Measurements from ENCODE around the gene HPSE2. TPM values are rescaled to one million over a fixed set of nuclear protein-coding genes. Genes with fewer than 3 reads are reported as not detected.

The HPSE2 gene
- total RNA-seq, 4 donors from 2014 or later = 1.1 TPM; not detected in 3

DNA sequence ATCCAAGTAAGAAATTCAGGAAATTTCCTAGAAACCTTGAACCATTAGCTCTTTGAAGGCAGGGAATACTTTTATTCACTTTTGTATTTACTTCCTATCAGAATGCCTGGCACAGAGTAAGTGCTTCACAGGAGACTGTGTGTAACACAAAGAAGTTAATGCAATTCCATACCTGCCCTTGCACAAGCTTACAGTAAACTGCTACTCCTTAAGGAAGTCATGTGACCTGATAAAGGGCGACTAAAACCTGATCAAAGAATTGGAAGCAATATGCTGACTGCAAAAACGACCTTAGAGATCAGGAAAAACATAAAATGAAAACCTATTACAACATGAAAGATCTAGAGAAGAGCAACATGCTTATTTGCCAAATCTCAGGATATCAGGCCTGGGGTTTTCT lies 610.7 kb downstream of the HPSE2 start:
- H3K27me3 ChIP-seq = no peaks in the 10 kb centered on the region
- no peak for DNase-seq
- in situ Hi-C loops (cut with MboI; ENCODE audit: low sequenced_read_pairs in 4 of 4) = loop anchor here in 1 of 4 donors (5.0 kb wide), 1 partner anchor 58 kb away; no protein-coding TSS in a partner anchor
- no peaks in the 10 kb centered on the region for H3K4me1 ChIP-seq
- intact Hi-C loops (cut with DNase I; ENCODE audit: low total_unique reads) = no loop called here
- ATAC-seq = no peak
- TF ChIP-seq, protein P1, sequence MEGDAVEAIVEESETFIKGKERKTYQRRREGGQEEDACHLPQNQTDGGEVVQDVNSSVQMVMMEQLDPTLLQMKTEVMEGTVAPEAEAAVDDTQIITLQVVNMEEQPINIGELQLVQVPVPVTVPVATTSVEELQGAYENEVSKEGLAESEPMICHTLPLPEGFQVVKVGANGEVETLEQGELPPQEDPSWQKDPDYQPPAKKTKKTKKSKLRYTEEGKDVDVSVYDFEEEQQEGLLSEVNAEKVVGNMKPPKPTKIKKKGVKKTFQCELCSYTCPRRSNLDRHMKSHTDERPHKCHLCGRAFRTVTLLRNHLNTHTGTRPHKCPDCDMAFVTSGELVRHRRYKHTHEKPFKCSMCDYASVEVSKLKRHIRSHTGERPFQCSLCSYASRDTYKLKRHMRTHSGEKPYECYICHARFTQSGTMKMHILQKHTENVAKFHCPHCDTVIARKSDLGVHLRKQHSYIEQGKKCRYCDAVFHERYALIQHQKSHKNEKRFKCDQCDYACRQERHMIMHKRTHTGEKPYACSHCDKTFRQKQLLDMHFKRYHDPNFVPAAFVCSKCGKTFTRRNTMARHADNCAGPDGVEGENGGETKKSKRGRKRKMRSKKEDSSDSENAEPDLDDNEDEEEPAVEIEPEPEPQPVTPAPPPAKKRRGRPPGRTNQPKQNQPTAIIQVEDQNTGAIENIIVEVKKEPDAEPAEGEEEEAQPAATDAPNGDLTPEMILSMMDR (IDR thresholded peaks at IDR 0.05 in 4 of 5, conservative IDR thresholded peaks at IDR 0.05 in 1 of 5) = no peak
- TF ChIP-seq POLR2A (IDR thresholded peaks at IDR 0.05) = no peak
- H3K27ac ChIP-seq = no peak overlapping the region
- no peaks in the 10 kb centered on the region for H3K9me3 ChIP-seq
- no peak overlapping the region for H3K4me3 ChIP-seq
- no peaks in the 10 kb centered on the region for H3K36me3 ChIP-seq

DNA sequence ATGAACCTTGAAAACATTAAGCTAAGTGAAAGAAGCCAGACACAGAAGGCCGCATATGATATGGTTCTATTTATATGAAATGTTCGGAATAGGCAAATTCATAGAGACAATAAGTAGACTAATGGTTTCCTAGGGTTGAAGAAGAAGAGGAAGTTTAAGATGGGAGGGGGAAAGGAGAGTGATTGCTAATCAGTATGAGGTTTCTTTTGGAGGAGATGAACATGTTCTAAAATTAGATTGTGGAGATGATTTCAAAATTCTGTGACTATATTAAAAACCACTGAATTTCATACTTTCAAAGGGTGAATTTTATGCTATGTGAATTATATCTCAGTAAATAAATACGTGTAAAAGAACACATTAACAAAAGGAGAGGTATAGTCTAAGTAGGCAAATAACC lies 612.5 kb downstream of the HPSE2 start:
- H3K9me3 ChIP-seq = no peaks in the 10 kb centered on the region
- no peak overlapping the region for H3K27ac ChIP-seq
- ATAC-seq (no peak), DNase-seq (no peak)
- no peaks in the 10 kb centered on the region for H3K27me3 ChIP-seq
- no peaks in the 10 kb centered on the region for H3K36me3 ChIP-seq
- no peaks in the 10 kb centered on the region for H3K4me1 ChIP-seq
- H3K4me3 ChIP-seq = no peak overlapping the region
- TF ChIP-seq POLR2A (IDR thresholded peaks at IDR 0.05) = no peak
- TF ChIP-seq, protein P1 (IDR thresholded peaks at IDR 0.05 in 4 of 5, conservative IDR thresholded peaks at IDR 0.05 in 1 of 5) = no peak
- in situ Hi-C loops (cut with MboI; ENCODE audit: low sequenced_read_pairs in 4 of 4) = loop anchor here in 1 of 4 donors (5.0 kb wide), 1 partner anchor 56 kb away; no protein-coding TSS in a partner anchor
- intact Hi-C loops (cut with DNase I; ENCODE audit: low total_unique reads) = no loop called here

DNA sequence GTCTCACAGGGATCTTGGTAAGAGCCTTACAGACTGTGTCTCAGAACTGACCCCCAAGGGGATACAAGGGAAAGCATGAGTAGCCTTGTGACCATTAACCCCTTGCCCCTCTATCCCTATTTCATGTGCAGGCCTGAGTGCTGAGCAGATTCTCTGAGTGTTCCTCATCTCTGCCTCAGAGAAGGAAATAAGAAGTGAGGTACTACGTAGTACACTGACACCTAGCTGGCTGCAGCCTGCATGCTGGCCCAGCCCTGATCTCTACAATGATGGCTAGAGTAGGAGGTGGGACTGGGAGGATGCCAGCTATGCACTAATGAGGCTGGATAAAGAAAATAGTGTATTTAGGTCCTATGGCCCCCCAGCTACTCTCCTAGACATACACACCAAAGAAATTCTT lies 614.0 kb downstream of the HPSE2 start:
- no peaks in the 10 kb centered on the region for H3K4me1 ChIP-seq
- TF ChIP-seq, protein P1 (IDR thresholded peaks at IDR 0.05 in 4 of 5, conservative IDR thresholded peaks at IDR 0.05 in 1 of 5) = no peak
- no peak for TF ChIP-seq POLR2A (IDR thresholded peaks at IDR 0.05)
- H3K27me3 ChIP-seq = no peaks in the 10 kb centered on the region
- H3K4me3 ChIP-seq = no peak overlapping the region
- in situ Hi-C loops (cut with MboI; ENCODE audit: low sequenced_read_pairs in 4 of 4) (loop anchor here in 1 of 4 donors (5.0 kb wide), 1 partner anchor 54 kb away; no protein-coding TSS in a partner anchor), intact Hi-C loops (cut with DNase I; ENCODE audit: low total_unique reads) (no loop called here)
- no peak overlapping the region for H3K27ac ChIP-seq
- DNase-seq = no peak
- H3K36me3 ChIP-seq = no peaks in the 10 kb centered on the region
- H3K9me3 ChIP-seq = no peaks in the 10 kb centered on the region
- ATAC-seq = no peak

DNA sequence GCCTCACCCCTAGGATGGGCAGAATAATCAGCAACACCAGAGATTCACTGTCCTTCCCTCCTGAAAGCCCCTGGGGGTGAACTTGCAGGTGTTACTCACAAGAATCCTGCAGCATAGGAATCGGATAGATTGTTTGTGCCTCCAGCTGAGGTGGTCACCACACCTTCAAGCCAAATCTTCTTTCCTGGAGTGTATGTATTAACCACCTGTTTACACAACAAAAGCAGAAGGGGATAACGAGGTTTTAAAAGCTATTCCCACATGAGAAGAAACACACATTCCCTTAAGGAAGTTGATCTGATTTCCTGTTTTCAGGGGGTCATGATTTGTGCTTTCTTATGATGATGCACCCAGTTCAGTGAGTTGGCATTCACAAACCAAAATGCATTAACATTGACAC lies 615.1 kb downstream of the HPSE2 start:
- no peak for ATAC-seq
- TF ChIP-seq POLR2A (IDR thresholded peaks at IDR 0.05) = no peak
- TF ChIP-seq, protein P1 (IDR thresholded peaks at IDR 0.05 in 4 of 5, conservative IDR thresholded peaks at IDR 0.05 in 1 of 5) = no peak
- intact Hi-C loops (cut with DNase I; ENCODE audit: low total_unique reads) = no loop called here

DNA sequence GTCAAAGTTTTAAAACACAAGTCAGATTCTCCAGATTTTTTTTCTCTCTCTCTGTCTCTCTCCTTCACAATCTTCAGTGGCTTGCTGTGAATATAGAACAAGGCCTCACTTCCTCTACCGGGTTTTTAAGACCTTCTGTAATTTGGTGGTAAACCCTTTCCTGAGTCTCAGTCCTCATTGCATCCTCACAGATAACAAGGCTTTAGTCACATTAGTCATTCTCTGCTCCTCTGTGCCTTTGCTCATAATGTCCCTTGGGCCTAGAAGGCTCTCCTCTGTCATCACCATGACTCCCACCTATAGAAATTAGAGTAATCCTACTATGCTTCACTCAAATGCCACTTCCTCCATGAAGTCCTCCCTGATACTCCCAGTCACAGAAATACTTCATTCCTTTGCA lies 616.2 kb downstream of the HPSE2 start:
- H3K27ac ChIP-seq = no peak overlapping the region
- H3K4me3 ChIP-seq = no peak overlapping the region
- H3K9me3 ChIP-seq = no peaks in the 10 kb centered on the region
- TF ChIP-seq POLR2A (IDR thresholded peaks at IDR 0.05) = no peak
- TF ChIP-seq, protein P1 (IDR thresholded peaks at IDR 0.05 in 4 of 5, conservative IDR thresholded peaks at IDR 0.05 in 1 of 5) = no peak
- H3K4me1 ChIP-seq = no peaks in the 10 kb centered on the region
- no peaks in the 10 kb centered on the region for H3K36me3 ChIP-seq
- DNase-seq (no peak), ATAC-seq (no peak)
- intact Hi-C loops (cut with DNase I; ENCODE audit: low total_unique reads) (no loop called here), in situ Hi-C loops (cut with MboI; ENCODE audit: low sequenced_read_pairs in 4 of 4) (no loop called here)
- no peaks in the 10 kb centered on the region for H3K27me3 ChIP-seq

More for the DNA sequence above, 615.1 kb downstream of the HPSE2 start:
- H3K4me1 ChIP-seq = no peaks in the 10 kb centered on the region
- H3K4me3 ChIP-seq = no peak overlapping the region
- in situ Hi-C loops (cut with MboI; ENCODE audit: low sequenced_read_pairs in 4 of 4) = loop anchor here in 1 of 4 donors (5.0 kb wide), 1 partner anchor 53 kb away; no protein-coding TSS in a partner anchor
- H3K27me3 ChIP-seq = no peaks in the 10 kb centered on the region
- no peak overlapping the region for H3K27ac ChIP-seq
- H3K9me3 ChIP-seq = no peaks in the 10 kb centered on the region
- no peak for DNase-seq
- H3K36me3 ChIP-seq = no peaks in the 10 kb centered on the region

Data from gastrocnemius medialis (tissue), 4 donors.